ENCODE results near the gene DCC. TPM values are rescaled to one million over a fixed set of nuclear protein-coding genes. Genes with fewer than 3 reads are reported as not detected.

Gene DCC
- total and polyA plus RNA-seq, 2 experiments from 2014 or later = 0.53 to 0.73 TPM

GRCh38 chr18:52617931-52618330, 277.9 kb downstream of the DCC start:
- Histone ChIP-seq H3K27ac (ENCODE audit: low read depth) (no peak overlapping the region), H3K4me1 (ENCODE audit: insufficient read depth) (no peaks in the 10 kb centered on the region; the same call in none of the 2 replicates), H2AFZ (no peak overlapping the region), H3K79me2 (replicated peaks; ENCODE audit: insufficient read depth) (no peaks in the 10 kb centered on the region), H3K4me2 (no peak overlapping the region), H3F3A (replicated peaks; ENCODE audit: low read depth) (no peaks in the 10 kb centered on the region), H3K9me2 (ENCODE audit: insufficient read depth) (0 out of 2 replicates have a peak, but pooled peaks cover 3% of the 10 kb centered on the region), H4K20me1 (replicated peaks; ENCODE audit: insufficient read depth) (no peaks in the 10 kb centered on the region), H3K36me3 (ENCODE audit: insufficient read depth) (no peaks in the 10 kb centered on the region), H3K27me3 (ENCODE audit: insufficient read depth) (no peaks in the 10 kb centered on the region), H3K4me3 (no peak overlapping the region)
- Mint-ChIP-seq H3K4me1 (peaks cover 3% of the 10 kb centered on the region; the same call in 2 of the 3 replicates), H3K9me3 (no peaks in the 10 kb centered on the region), H3K27ac (no peak overlapping the region), H3K27me3 (ENCODE audit: insufficient read depth, low read depth, poor library complexity) (no peaks in the 10 kb centered on the region), H3K4me3 (no peak overlapping the region), H3K36me3 (ENCODE audit: low read depth) (no peaks in the 10 kb centered on the region)
- DNase-seq (ENCODE audit: low spot score) (no peak), ATAC-seq (no peak)
- no peak for TF ChIP-seq ZNF114 (CRISPR knock-in tag; IDR thresholded peaks at IDR 0.05)
- TF ChIP-seq JUNB (IDR thresholded peaks at IDR 0.05; ENCODE audit: unreplicated experiment) = no peak
- TF ChIP-seq ZNF462 (CRISPR knock-in tag; IDR thresholded peaks at IDR 0.05) = no peak
- TF ChIP-seq STAT1 (IDR thresholded peaks at IDR 0.05; ENCODE audit: unreplicated experiment) = no peak
- no peak for TF ChIP-seq ZNF331 (CRISPR knock-in tag; IDR thresholded peaks at IDR 0.05; ENCODE audit: low read depth)
- TF ChIP-seq REST (IDR thresholded peaks at IDR 0.05; ENCODE audit: unreplicated experiment) = no peak
- no peak for TF ChIP-seq POLR2AphosphoS5 (IDR thresholded peaks at IDR 0.05; ENCODE audit: low read depth)
- TF ChIP-seq EZH2phosphoT487 (IDR thresholded peaks at IDR 0.05; ENCODE audit: unreplicated experiment) = no peak
- TF ChIP-seq NANOG (IDR thresholded peaks at IDR 0.05; ENCODE audit: borderline replicate concordance) = no peak
- TF ChIP-seq CTCF (conservative IDR thresholded peaks at IDR 0.05; ENCODE audit: low read depth in 2 of 2) = no peak
- TF ChIP-seq CREB1 (CRISPR knock-in tag; IDR thresholded peaks at IDR 0.05; ENCODE audit: low read depth) = no peak
- no peak for TF ChIP-seq EZH2 (IDR thresholded peaks at IDR 0.05; ENCODE audit: low read depth, unreplicated experiment)
- TF ChIP-seq, protein P1, sequence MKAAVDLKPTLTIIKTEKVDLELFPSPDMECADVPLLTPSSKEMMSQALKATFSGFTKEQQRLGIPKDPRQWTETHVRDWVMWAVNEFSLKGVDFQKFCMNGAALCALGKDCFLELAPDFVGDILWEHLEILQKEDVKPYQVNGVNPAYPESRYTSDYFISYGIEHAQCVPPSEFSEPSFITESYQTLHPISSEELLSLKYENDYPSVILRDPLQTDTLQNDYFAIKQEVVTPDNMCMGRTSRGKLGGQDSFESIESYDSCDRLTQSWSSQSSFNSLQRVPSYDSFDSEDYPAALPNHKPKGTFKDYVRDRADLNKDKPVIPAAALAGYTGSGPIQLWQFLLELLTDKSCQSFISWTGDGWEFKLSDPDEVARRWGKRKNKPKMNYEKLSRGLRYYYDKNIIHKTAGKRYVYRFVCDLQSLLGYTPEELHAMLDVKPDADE (IDR thresholded peaks at IDR 0.05) = no peak

All from GM23338 (cell line).